Measurements from ENCODE around the gene GLMP. TPM values are rescaled to one million over a fixed set of nuclear protein-coding genes. Genes with fewer than 3 reads are reported as not detected.

Gene GLMP
- total and polyA plus RNA-seq, 2 of the 13 experiments (the other 11 are each of a cell fraction or from before 2014, with no cell fraction given), result 44.6 to 75.8 TPM

- TF ChIP-seq NFAT5 (CRISPR knock-in tag; IDR thresholded peaks at IDR 0.05) (no peak), ZNF20 (CRISPR knock-in tag; IDR thresholded peaks at IDR 0.05) (no peak), ZMYM3 (CRISPR knock-in tag; IDR thresholded peaks at IDR 0.05) (no peak), ZNF766 (CRISPR knock-in tag; IDR thresholded peaks at IDR 0.05; ENCODE audit: borderline replicate concordance) (no peak), DPF2 (CRISPR knock-in tag; IDR thresholded peaks at IDR 0.05; ENCODE audit: borderline replicate concordance, low read depth) (no peak), ZNF354B (CRISPR knock-in tag; IDR thresholded peaks at IDR 0.05) (no peak), ZNF687 (CRISPR knock-in tag; IDR thresholded peaks at IDR 0.05) (0 out of 2 replicates have a peak, but pooled peaks have one; percentile 19), NR2C2 (CRISPR knock-in tag; IDR thresholded peaks at IDR 0.05; ENCODE audit: borderline replicate concordance) (no peak), ZNF841 (CRISPR knock-in tag; IDR thresholded peaks at IDR 0.05; ENCODE audit: borderline replicate concordance) (no peak), THAP8 (CRISPR knock-in tag; IDR thresholded peaks at IDR 0.05; ENCODE audit: borderline replicate concordance) (no peak), ZNF44 (CRISPR knock-in tag; IDR thresholded peaks at IDR 0.05) (no peak), ZNF816 (CRISPR knock-in tag; IDR thresholded peaks at IDR 0.05; ENCODE audit: borderline replicate concordance) (no peak), POLR2A (IDR thresholded peaks at IDR 0.05; ENCODE audit: insufficient read depth in 1 of 2, low read depth in 2 of 2, low read length in 2 of 2) (0 out of 4 replicates have a peak, but pooled peaks of 1 of the 2 experiments have one; percentile 10)
These were observed 14.2 kb downstream of the GLMP start (continued) for GRCh38 chr1:156281281-156281680.
